K562 (cell line): Measurements from ENCODE around the gene NTM. TPM values are rescaled to one million over a fixed set of nuclear protein-coding genes. Genes with fewer than 3 reads are reported as not detected.

Source experiments
- ATAC-seq: fragments of 200-7000 bp; cut with Tn5 transposase; 3 replicates; pipeline ENCODE4 v1.9.1; 2020; ENCODE audit warnings: moderate library complexity
- BruUV-seq: library from RNA; stranded (reverse); fragments of 400-500 nt; replicated peaks from 2 replicates; lab custom pipeline; 2021; lab: Mats Ljungman, UMichigan
- CTCF ChIA-PET: fragments of 300-600 bp; formaldehyde crosslinking; extraction: SDS; loops from one replicate; lab custom pipeline; 2021; ENCODE audit warnings: low intra/inter-chr PET ratio; lab: Yijun Ruan, JAX
- POLR2A ChIA-PET: fragments of 300-600, 350-650 bp; sonication (Branson Sonifier 250); formaldehyde crosslinking; extraction: SDS; loops from one replicate; lab custom pipeline; 2021; ENCODE audit warnings: antibody characterized with exemption, inconsistent platforms; lab: Yijun Ruan, JAX
- DNase-seq, 4 experiments: peaks; one replicate each; pipeline versions ENCODE4 v3.0.0 to v3.0.0-alpha.2; 2011 to 2018; ENCODE audit warnings: low spot score in 3 of 4, mixed read lengths in 3 of 4; ENCODE audit errors: extremely low read depth in 1 of 4
- FAIRE-seq: peaks from 2 replicates; lab custom pipeline; 2011; peaks lifted over from hg19 to GRCh38; lab: Jason Lieb, UNC
- H2AFZ ChIP-seq: 2 replicates; pipeline ENCODE4 v1.6.0; 2011; ENCODE audit warnings: low read depth, low read length, control low read depth, inconsistent platforms
- H3K27ac ChIP-seq: fragments of 200-600 bp; 3 replicates; pipeline ENCODE4 v1.8.0; 2011; ENCODE audit warnings: low read depth, mild to moderate bottlenecking, control low read depth, inconsistent platforms, low read length, moderate library complexity, mixed read lengths; ENCODE audit errors: extremely low read depth
- H3K27me3 ChIP-seq, 2 experiments: fragments of 300-600 bp in 1 of 2; 2 replicates in 1 of 2; 3 replicates in 1 of 2; pipeline versions ENCODE4 v1.6.0 to v1.8.0; 2011; ENCODE audit warnings: inconsistent platforms in 2 of 2, low read length in 2 of 2, mild to moderate bottlenecking in 1 of 2, mixed read lengths in 1 of 2, moderate library complexity in 1 of 2; ENCODE audit not compliant: control insufficient read depth in 2 of 2, insufficient read depth in 2 of 2
- H3K36me3 ChIP-seq: fragments of 300-600 bp; 3 replicates; pipeline ENCODE4 v1.8.0; 2011; ENCODE audit warnings: mild to moderate bottlenecking, low read length, inconsistent platforms; ENCODE audit not compliant: control insufficient read depth, insufficient read depth
- H3K4me1 ChIP-seq, 2 experiments: fragments of 200-600 bp in 1 of 2; replicated peaks in 1 of 2; 2 replicates in 1 of 2; 3 replicates in 1 of 2; pipeline versions ENCODE4 v1.5.1 to v1.8.0; 2011; ENCODE audit warnings: inconsistent platforms in 2 of 2, low read length in 2 of 2, mild to moderate bottlenecking in 1 of 2, mixed read lengths in 1 of 2, moderate library complexity in 1 of 2; ENCODE audit not compliant: control insufficient read depth in 2 of 2, insufficient read depth in 2 of 2
- H3K4me2 ChIP-seq: 2 replicates; pipeline ENCODE4 v1.6.1; 2011; ENCODE audit warnings: low read length, control low read depth, inconsistent platforms, mixed read lengths; ENCODE audit not compliant: insufficient read depth
- H3K4me3 ChIP-seq: fragments of 200-600 bp; sonication (generic), shearing (Covaris generic); 2 replicates; pipeline ENCODE4 v1.5.1; 2016; ENCODE audit warnings: control low read depth, inconsistent platforms
- H3K79me2 ChIP-seq: fragments of 200-600 bp; 3 replicates; pipeline ENCODE4 v1.8.0; 2011; ENCODE audit warnings: low read length, inconsistent platforms; ENCODE audit not compliant: control insufficient read depth, insufficient read depth
- H3K9ac ChIP-seq, 2 experiments: 2 replicates each; pipeline versions ENCODE4 v1.6.0 to v1.6.1; 2011; ENCODE audit warnings: low read depth in 2 of 2, low read length in 2 of 2, control low read depth in 1 of 2, inconsistent platforms in 1 of 2, mild to moderate bottlenecking in 1 of 2, mixed read lengths in 1 of 2; ENCODE audit not compliant: insufficient read depth in 1 of 2
- H3K9me1 ChIP-seq: one replicate; pipeline ENCODE4 v1.6.0; 2011; ENCODE audit warnings: inconsistent platforms, mild to moderate bottlenecking, low read length, moderate library complexity; ENCODE audit not compliant: control insufficient read depth, insufficient read depth
- H3K9me3 ChIP-seq: replicated peaks from 2 replicates; pipeline ENCODE4 v1.5.1; 2011; ENCODE audit warnings: low read depth, low read length, inconsistent platforms; ENCODE audit not compliant: control insufficient read depth, insufficient read depth
- H4K20me1 ChIP-seq: replicated peaks from 2 replicates; pipeline ENCODE4 v1.6.1; 2011; ENCODE audit warnings: low read length, inconsistent platforms, mixed read lengths; ENCODE audit not compliant: control insufficient read depth, insufficient read depth
- CREBBP ChIP-seq: IDR thresholded peaks from one replicate; pipeline ENCODE4 v1.6.1; 2012; ENCODE audit warnings: low read depth, mild to moderate bottlenecking, control low read depth, inconsistent platforms, low read length
- DPF2 ChIP-seq: fragments of 450-650 bp; IDR thresholded peaks from 2 replicates; pipeline ENCODE4 v1.6.1; 2016
- KAT8 ChIP-seq: fragments of 450-650 bp; IDR thresholded peaks from 2 replicates; pipeline ENCODE4 v1.6.1; 2016; ENCODE audit warnings: low read depth, mild to moderate bottlenecking
- KLF10 ChIP-seq: fragments of 250-450 bp; sonication (Bioruptor Pico); IDR thresholded peaks from 2 replicates; pipeline ENCODE4 v1.6.1; 2021; ENCODE audit warnings: matching md5 sums
- NCOA4 ChIP-seq: fragments of 450-650 bp; IDR thresholded peaks from 2 replicates; pipeline ENCODE4 v1.6.1; 2018; ENCODE audit warnings: mild to moderate bottlenecking; ENCODE audit not compliant: partially characterized antibody
- POLR2B ChIP-seq: fragments of 450-650 bp; IDR thresholded peaks from 2 replicates; pipeline ENCODE4 v1.6.1; 2018; ENCODE audit warnings: low read depth; ENCODE audit not compliant: partially characterized antibody
- STAT5B ChIP-seq: fragments of 250-450 bp; sonication (Bioruptor Pico); IDR thresholded peaks from 2 replicates; pipeline ENCODE4 v1.8.0; 2021; ENCODE audit warnings: mild to moderate bottlenecking, inconsistent platforms
- ZNF239 ChIP-seq: fragments of 250-450 bp; sonication (Bioruptor Pico); IDR thresholded peaks from 2 replicates; pipeline ENCODE4 v1.4.0; 2020; ENCODE audit warnings: mild to moderate bottlenecking
- WGBS: fragments of 100-300 bp; shearing (Covaris generic); methylation state at CpG from one replicate; pipeline ENCODE4 v1.1.6; 2016; ENCODE audit warnings: low coverage, mixed read lengths; ENCODE audit not compliant: insufficient coverage; ENCODE audit errors: missing lambda C conversion rate; 5-methylcytosine and 5-hydroxymethylcytosine counted together
- in situ Hi-C: fragments of 300-500 bp; cut with MboI; formaldehyde crosslinking; loops from 4 replicates; pipeline ENCODE4 v1.15.0; 2018; ENCODE audit warnings: inconsistent platforms, mixed read lengths
- intact Hi-C: fragments of 100-400 bp; cut with micrococcal nuclease; formaldehyde crosslinking; loops from 2 replicates; pipeline ENCODE4 v1.14.2; 2022
- polyA plus RNA-seq, 8 experiments: library from polyadenylated mRNA; depleted of rRNA in 4 of 8; stranded (reverse) in 5 of 8; unstranded in 3 of 8; fragments of >200 nt; fragmentation: Nextera tagmentation in 2 of 8; fragmentation: Illumina TruSeq in 1 of 8; extraction: Ambion mirVana in 2 of 8; extraction: Trizol in 1 of 8; gene quantifications; 2 replicates each; pipeline versions ENCODE4 v1.2.1 to v1.2.3, GENCODE V29; 2011 to 2014; ENCODE audit warnings: inconsistent platforms in 1 of 8, missing spikeins in 1 of 8
- total RNA-seq, 7 experiments: library from RNA; depleted of rRNA in 6 of 7; stranded (reverse); fragments of >200 nt in 6 of 7; fragmentation: Illumina TruSeq in 2 of 7; extraction: Trizol in 2 of 7; gene quantifications; 2 replicates each; pipeline versions ENCODE4 v1.2.1 to v1.2.3, GENCODE V29; 2011 to 2021; ENCODE audit warnings: low replicate concordance in 1 of 7
- TF ChIP-seq, protein P1 (sequence below): sonication (generic); formaldehyde crosslinking; IDR thresholded peaks from 2 replicates; pipeline ENCODE4 v1.8.0; 2022; ENCODE audit warnings: missing genetic modification reagents, mild to moderate bottlenecking, borderline replicate concordance
- TF ChIP-seq, protein P2 (sequence below): fragments of 250-450 bp; sonication (Bioruptor Pico); IDR thresholded peaks from 2 replicates; pipeline ENCODE4 v1.8.0; 2022; ENCODE audit warnings: moderate library complexity, mild to moderate bottlenecking, inconsistent platforms

NTM gene
- total and polyA plus RNA-seq, 9 of the 15 experiments (the other 6 are each of a cell fraction or from before 2014, with no cell fraction given), result not detected

DNA sequence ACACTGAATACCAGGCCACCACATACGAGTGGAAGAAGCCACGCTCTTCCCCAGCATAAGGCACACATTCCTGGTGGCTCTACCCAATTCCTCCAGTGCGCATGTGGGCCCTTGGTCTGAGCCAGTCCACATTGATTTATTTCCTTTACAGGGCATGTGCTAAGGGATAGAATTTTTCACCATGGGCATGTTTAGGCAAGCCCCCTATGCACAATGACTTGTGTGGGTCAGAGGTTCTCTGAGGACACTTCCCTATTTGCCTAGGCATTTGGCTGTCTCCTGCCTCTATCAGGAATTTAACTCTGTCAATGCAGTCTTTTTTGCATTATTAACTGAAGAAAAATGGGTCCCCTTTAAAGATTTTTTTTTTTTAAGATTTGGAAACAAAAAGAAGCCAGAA is 718.1 kb downstream of the NTM start:
- Histone ChIP-seq H3K4me1 (no peaks in the 10 kb centered on the region), H3K79me2 (no peaks in the 10 kb centered on the region), H3K9ac (no peak overlapping the region), H3K27me3 (no peaks in the 10 kb centered on the region), H3K4me3 (no peak overlapping the region), H3K4me2 (no peak overlapping the region), H3K9me3 (no peaks in the 10 kb centered on the region; the same call in 1 of the 2 replicates), H2AFZ (no peak overlapping the region), H3K9me1 (no peaks in the 10 kb centered on the region), H4K20me1 (no peaks in the 10 kb centered on the region), H3K27ac (no peak overlapping the region), H3K36me3 (no peaks in the 10 kb centered on the region)
- 3% methylated on average over 3 of the region's 3 CpGs for WGBS
- in situ Hi-C loops (no loop called here), intact Hi-C loops (no loop called here)
- ATAC-seq, result no peak
- ChIA-PET POLR2A (no interaction called here), CTCF (no interaction called here)
- no peak for FAIRE-seq
- no TSS peak for BruUV-seq
- no peak for DNase-seq
- TF ChIP-seq POLR2B (no peak), KAT8 (no peak), STAT5B (CRISPR knock-in tag) (no peak), ZNF239 (CRISPR knock-in tag) (no peak), CREBBP (no peak), DPF2 (no peak), KLF10 (CRISPR knock-in tag) (no peak), NCOA4 (no peak)
- TF ChIP-seq, protein P1, sequence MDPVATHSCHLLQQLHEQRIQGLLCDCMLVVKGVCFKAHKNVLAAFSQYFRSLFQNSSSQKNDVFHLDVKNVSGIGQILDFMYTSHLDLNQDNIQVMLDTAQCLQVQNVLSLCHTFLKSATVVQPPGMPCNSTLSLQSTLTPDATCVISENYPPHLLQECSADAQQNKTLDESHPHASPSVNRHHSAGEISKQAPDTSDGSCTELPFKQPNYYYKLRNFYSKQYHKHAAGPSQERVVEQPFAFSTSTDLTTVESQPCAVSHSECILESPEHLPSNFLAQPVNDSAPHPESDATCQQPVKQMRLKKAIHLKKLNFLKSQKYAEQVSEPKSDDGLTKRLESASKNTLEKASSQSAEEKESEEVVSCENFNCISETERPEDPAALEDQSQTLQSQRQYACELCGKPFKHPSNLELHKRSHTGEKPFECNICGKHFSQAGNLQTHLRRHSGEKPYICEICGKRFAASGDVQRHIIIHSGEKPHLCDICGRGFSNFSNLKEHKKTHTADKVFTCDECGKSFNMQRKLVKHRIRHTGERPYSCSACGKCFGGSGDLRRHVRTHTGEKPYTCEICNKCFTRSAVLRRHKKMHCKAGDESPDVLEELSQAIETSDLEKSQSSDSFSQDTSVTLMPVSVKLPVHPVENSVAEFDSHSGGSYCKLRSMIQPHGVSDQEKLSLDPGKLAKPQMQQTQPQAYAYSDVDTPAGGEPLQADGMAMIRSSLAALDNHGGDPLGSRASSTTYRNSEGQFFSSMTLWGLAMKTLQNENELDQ (CRISPR knock-in tag), result no peak
- TF ChIP-seq, protein P2, sequence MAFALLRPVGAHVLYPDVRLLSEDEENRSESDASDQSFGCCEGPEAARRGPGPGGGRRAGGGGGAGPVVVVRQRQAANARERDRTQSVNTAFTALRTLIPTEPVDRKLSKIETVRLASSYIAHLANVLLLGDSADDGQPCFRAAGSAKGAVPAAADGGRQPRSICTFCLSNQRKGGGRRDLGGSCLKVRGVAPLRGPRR (CRISPR knock-in tag), result no peak
